Muscle layer of duodenum (tissue), 2 donors: ENCODE results near the gene ZNF782.
"Not testable (repeated sequence)": the region's sequence is repeated elsewhere in the genome, so short reads cannot be mapped to it uniquely, and the experiment has no call there.

Source experiments
- H3K27ac ChIP-seq: one replicate; pipeline ENCODE4 v1.7.0; 2013; ENCODE audit warnings: mild to moderate bottlenecking, low read length
- H3K27me3 ChIP-seq: one replicate; pipeline ENCODE4 v1.7.0; 2013; ENCODE audit warnings: low read depth, mild to moderate bottlenecking, control low read depth, low read length
- H3K36me3 ChIP-seq, 2 donors: one replicate each; pipeline ENCODE4 v1.7.0; 2013; ENCODE audit warnings: low read length in 2 of 2, control low read depth in 1 of 2, mild to moderate bottlenecking in 1 of 2; ENCODE audit not compliant: insufficient read depth in 2 of 2, control insufficient read depth in 1 of 2
- H3K4me1 ChIP-seq, 2 donors: one replicate each; pipeline ENCODE4 v1.7.0; 2013; ENCODE audit warnings: low read length in 2 of 2, mild to moderate bottlenecking in 2 of 2, control low read depth in 1 of 2, moderate library complexity in 1 of 2; ENCODE audit not compliant: insufficient read depth in 2 of 2, control insufficient read depth in 1 of 2
- H3K4me3 ChIP-seq, 2 donors: one replicate each; pipeline ENCODE4 v1.7.0; 2013; ENCODE audit warnings: low read length in 2 of 2, low read depth in 1 of 2, mild to moderate bottlenecking in 1 of 2
- H3K9me3 ChIP-seq, 2 donors: one replicate each; pipeline ENCODE4 v1.7.0; 2013; ENCODE audit warnings: low read length in 2 of 2, control low read depth in 1 of 2, mild to moderate bottlenecking in 1 of 2; ENCODE audit not compliant: control insufficient read depth in 1 of 2
- donor health status: healthy.

The ZNF782 gene

GRCh38 chr9:96844040-96844439 is 10.3 kb downstream of the ZNF782 start:
- no peak overlapping the region for H3K4me3 ChIP-seq
- no peak overlapping the region for H3K27ac ChIP-seq
- H3K36me3 ChIP-seq: peaks cover 17 to 25% of the 10 kb centered on the region in 2 donors
- no peaks in the 10 kb centered on the region for H3K4me1 ChIP-seq
- peaks cover 5 to 12% of the 10 kb centered on the region in 2 donors for H3K9me3 ChIP-seq
- no peaks in the 10 kb centered on the region for H3K27me3 ChIP-seq

GRCh38 chr9:96818533-96818932 is 35.8 kb downstream of the ZNF782 start:
- no peak overlapping the region for H3K27ac ChIP-seq
- H3K4me1 ChIP-seq: no peaks in the 10 kb centered on the region
- no peaks in the 10 kb centered on the region for H3K27me3 ChIP-seq
- H3K36me3 ChIP-seq: peaks cover 20 to 75% of the 10 kb centered on the region in 2 donors
- H3K9me3 ChIP-seq: peaks cover 79 to 82% of the 10 kb centered on the region in 2 donors
- H3K4me3 ChIP-seq: peak overlapping the region; percentile 45 to 52

GRCh38 chr9:96817973-96818372 is 36.3 kb downstream of the ZNF782 start:
- Histone ChIP-seq H3K4me1 (no peaks in the 10 kb centered on the region), H3K9me3 (peaks cover 78 to 83% of the 10 kb centered on the region in 2 donors), H3K27ac (no peak overlapping the region), H3K36me3 (peaks cover 16 to 69% of the 10 kb centered on the region in 2 donors), H3K4me3 (peak overlapping the region; percentile 45 to 52), H3K27me3 (no peaks in the 10 kb centered on the region)

- H3K36me3 ChIP-seq: peaks cover 0 to 28% of the 10 kb centered on the region in 2 donors
- no peak overlapping the region for H3K27ac ChIP-seq
- peaks cover 55 to 63% of the 10 kb centered on the region in 2 donors for H3K9me3 ChIP-seq
- no peaks in the 10 kb centered on the region for H3K4me1 ChIP-seq
- H3K4me3 ChIP-seq: no peak overlapping the region
- no peaks in the 10 kb centered on the region for H3K27me3 ChIP-seq
Measured at GRCh38 chr9:96813607-96814006, 40.7 kb downstream of the ZNF782 start.

- H3K27ac ChIP-seq, H3K4me1 ChIP-seq, H3K4me3 ChIP-seq, H3K27me3 ChIP-seq: not testable (repeated sequence)
- peaks cover 9 to 38% of the 10 kb centered on the region in 2 donors for H3K36me3 ChIP-seq
- H3K9me3 ChIP-seq: peaks cover 23 to 31% of the 10 kb centered on the region in 2 donors
Measured at GRCh38 chr9:96798959-96799358, 55.4 kb downstream of the ZNF782 start.

DNA sequence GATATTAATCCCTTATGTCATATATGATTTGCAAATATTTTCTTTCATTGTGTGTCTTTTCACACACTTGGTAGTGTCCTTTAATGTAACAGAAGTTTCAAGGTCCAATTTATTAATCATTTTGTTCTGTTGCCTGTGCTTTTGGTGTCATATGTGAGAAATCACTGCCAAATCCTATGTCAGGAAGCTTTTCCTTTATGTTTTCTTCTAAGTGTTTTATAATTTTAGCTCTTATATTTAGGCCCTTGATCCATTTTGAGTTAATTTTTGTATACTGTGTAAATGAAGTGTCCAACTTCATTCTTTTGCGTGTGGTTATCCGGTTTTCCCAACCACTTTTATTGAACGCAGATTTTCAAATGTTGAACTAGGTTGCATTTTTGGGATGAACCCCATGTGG is 70.3 kb downstream of the ZNF782 start:
- Histone ChIP-seq H3K27ac (no peak overlapping the region), H3K4me1 (peaks cover 0 to 4% of the 10 kb centered on the region in 2 donors), H3K27me3 (no peaks in the 10 kb centered on the region), H3K4me3 (no peak overlapping the region), H3K36me3 (peaks cover 0 to 7% of the 10 kb centered on the region in 2 donors), H3K9me3 (peaks cover 0 to 5% of the 10 kb centered on the region in 2 donors)

DNA sequence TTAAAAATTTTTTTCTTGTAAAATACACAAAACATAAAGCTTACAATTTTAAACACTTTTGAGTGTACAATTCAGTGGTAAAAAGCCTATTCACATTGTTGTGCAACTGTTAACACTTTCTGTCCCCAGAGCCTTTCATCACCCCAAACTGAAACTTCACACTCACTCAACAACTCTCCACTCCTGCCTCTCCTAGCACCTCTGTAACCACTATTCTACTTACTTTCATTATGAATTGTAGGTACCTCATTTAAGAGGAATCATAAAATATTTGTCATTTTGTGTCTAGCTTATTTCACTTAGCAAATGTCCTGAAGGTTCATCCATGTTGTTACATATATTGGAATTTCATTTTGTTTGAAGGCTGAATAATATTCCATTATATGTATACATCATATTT is 72.1 kb downstream of the ZNF782 start:
- Histone ChIP-seq H3K27ac (no peak overlapping the region), H3K36me3 (no peaks in the 10 kb centered on the region), H3K4me3 (no peak overlapping the region), H3K9me3 (no peaks in the 10 kb centered on the region), H3K4me1 (peaks cover 0 to 8% of the 10 kb centered on the region in 2 donors), H3K27me3 (no peaks in the 10 kb centered on the region)

DNA sequence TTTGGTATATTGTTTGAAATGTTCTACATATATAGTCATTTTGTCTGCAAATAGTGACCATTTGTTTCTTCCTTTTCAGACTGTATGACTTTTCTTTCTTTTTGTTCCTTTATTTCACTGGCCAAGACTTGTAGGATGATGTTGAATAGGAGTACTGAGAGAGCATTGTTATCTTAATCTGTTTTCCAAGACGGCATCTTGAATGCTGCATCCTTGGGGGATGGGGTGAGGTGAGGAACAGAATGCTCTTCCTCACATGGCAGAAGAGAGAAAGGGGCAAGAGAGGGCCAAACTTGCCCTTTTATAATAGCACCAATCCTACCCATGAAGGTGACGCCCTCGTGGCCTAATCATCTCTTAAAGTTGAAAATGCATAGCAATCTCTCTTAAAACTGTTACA is 72.8 kb downstream of the ZNF782 start:
- no peaks in the 10 kb centered on the region for H3K36me3 ChIP-seq
- no peak overlapping the region for H3K27ac ChIP-seq
- H3K4me3 ChIP-seq: no peak overlapping the region
- no peaks in the 10 kb centered on the region for H3K27me3 ChIP-seq
- no peaks in the 10 kb centered on the region for H3K9me3 ChIP-seq
- H3K4me1 ChIP-seq: peaks cover 3 to 13% of the 10 kb centered on the region in 2 donors

DNA sequence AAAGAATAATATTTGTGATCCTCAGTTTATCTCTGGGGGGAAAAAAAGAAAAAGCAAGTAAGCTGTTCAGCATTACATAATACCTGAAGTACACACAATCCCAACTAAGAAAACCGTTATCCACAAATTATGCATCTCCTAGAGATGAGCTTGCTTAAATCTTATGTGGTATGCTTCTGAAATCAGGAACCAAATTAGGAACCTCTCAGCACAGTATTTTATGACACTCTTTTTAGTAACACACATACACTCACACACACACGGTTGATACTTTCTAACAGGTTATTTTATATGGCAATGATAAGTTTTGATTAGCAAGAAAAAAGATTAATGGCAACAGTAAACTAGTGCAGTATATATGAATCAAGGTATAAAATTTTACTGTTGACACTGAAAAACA is 75.2 kb downstream of the ZNF782 start:
- Histone ChIP-seq H3K27ac (no peak overlapping the region), H3K9me3 (no peaks in the 10 kb centered on the region), H3K36me3 (peaks cover 17 to 21% of the 10 kb centered on the region in 2 donors), H3K27me3 (no peaks in the 10 kb centered on the region), H3K4me3 (peak overlapping the region in 1 of 2 donors; percentile 91), H3K4me1 (peaks cover 3 to 13% of the 10 kb centered on the region in 2 donors)

DNA sequence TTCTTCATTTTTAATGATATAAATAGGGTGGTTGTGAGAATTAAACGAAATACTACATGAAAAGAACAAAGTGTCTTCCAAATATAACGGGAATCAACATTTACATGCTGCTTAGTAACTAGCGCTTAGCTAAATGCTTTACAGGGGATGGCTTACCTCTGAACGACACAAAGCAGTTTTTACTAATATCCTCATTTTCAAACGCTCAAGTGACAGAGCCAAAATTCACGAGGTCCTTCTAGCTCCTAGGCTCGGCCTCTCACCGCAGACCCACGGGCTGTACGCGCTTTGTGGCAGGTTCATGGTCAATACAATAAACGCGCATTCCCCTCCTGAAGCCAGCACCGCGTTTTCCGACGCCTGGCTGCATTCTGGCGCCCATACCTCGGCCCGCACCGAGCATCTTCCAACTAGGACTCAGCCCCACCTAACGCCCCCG is 76.9 kb downstream of the ZNF782 start:
- H3K4me1 ChIP-seq: peaks cover 3 to 13% of the 10 kb centered on the region in 2 donors
- peak overlapping the region; percentile 32 for H3K27ac ChIP-seq
- peak overlapping the region; percentile 91 for H3K4me3 ChIP-seq
- H3K9me3 ChIP-seq: no peaks in the 10 kb centered on the region
- no peaks in the 10 kb centered on the region for H3K27me3 ChIP-seq
- H3K36me3 ChIP-seq: peaks cover 27 to 34% of the 10 kb centered on the region in 2 donors

GRCh38 chr9:96771124-96771523 is 83.2 kb downstream of the ZNF782 start:
- Histone ChIP-seq H3K36me3 (peaks cover 61 to 93% of the 10 kb centered on the region in 2 donors), H3K4me3 (no peak overlapping the region), H3K27me3 (no peaks in the 10 kb centered on the region), H3K27ac (no peak overlapping the region), H3K9me3 (peaks cover 37 to 38% of the 10 kb centered on the region in 2 donors), H3K4me1 (no peaks in the 10 kb centered on the region)

DNA sequence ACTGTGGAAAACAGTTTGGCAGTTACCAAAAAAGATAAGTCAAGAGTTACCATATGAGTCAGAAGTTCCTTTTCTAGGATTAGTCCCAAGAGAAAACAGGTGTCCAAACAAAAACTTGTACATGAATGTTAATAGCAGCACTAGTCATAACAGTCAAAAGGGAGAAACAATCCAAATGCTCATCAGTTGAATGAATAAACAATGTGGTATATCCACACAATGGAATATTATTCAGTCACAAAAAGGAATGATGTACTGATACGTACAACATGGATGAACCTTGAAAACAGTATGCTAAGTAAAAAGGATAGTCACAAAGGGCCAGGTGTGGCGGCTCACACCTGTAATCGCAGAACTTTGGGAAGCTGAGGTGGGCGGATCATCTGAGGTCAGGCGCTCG is 84.3 kb downstream of the ZNF782 start:
- no peaks in the 10 kb centered on the region for H3K27me3 ChIP-seq
- no peaks in the 10 kb centered on the region for H3K4me1 ChIP-seq
- H3K9me3 ChIP-seq: peaks cover 40 to 41% of the 10 kb centered on the region in 2 donors
- H3K36me3 ChIP-seq: peaks cover 58 to 94% of the 10 kb centered on the region in 2 donors
- H3K27ac ChIP-seq: no peak overlapping the region
- H3K4me3 ChIP-seq: peak overlapping the region in 1 of 2 donors; percentile 17
